NCI-H748 (cell line): ENCODE data around the gene WNT16.
"Not testable (repeated sequence)": the region's sequence is repeated elsewhere in the genome, so short reads cannot be mapped to it uniquely, and the experiment has no call there.

ENCODE experiments used
- DNase-seq: peaks from one replicate; lab custom pipeline; 2025; ENCODE audit not compliant: unreplicated experiment; lab: John Stamatoyannopoulos, UW

WNT16 gene, protein sequence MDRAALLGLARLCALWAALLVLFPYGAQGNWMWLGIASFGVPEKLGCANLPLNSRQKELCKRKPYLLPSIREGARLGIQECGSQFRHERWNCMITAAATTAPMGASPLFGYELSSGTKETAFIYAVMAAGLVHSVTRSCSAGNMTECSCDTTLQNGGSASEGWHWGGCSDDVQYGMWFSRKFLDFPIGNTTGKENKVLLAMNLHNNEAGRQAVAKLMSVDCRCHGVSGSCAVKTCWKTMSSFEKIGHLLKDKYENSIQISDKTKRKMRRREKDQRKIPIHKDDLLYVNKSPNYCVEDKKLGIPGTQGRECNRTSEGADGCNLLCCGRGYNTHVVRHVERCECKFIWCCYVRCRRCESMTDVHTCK

DNA sequence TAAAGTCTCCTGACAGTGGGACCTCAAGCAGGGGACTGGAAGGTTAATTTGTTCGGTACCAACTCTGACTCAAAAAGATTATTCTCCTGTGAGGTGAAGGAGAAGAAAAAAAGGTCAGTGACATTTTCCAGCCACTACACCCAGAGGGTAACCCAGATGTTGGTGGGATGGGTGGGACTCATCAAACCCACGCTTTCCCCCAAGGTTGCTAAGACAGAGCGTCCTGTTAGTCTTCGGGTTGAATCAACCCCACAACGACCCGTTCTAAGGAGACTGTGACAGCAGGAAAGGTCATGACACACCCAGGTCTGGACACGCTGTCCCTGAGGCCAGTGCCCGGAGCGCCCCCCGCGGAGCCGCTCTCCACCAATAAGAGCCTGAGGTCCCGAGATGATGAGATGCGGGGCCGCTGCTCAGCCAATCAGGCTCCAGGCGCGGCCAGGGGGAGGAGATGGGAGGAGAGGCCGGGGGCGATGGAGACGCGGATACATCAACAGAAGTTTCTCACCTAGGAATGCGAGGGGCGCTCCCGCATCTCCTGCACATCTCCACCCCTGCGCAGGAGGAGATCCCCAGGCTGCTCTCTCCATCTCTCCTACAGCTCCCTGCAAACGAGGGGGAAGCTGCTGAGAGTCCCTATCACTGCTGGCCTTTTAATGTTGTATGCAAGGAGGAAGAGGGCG, at the start of gene WNT16:
TSS of gene WNT16 (plus strand) at position 493 of the 683 bp plus-strand sequence. CDS start 293 bp downstream, outside the sequence.
- DNase-seq: peak; percentile 57

DNA sequence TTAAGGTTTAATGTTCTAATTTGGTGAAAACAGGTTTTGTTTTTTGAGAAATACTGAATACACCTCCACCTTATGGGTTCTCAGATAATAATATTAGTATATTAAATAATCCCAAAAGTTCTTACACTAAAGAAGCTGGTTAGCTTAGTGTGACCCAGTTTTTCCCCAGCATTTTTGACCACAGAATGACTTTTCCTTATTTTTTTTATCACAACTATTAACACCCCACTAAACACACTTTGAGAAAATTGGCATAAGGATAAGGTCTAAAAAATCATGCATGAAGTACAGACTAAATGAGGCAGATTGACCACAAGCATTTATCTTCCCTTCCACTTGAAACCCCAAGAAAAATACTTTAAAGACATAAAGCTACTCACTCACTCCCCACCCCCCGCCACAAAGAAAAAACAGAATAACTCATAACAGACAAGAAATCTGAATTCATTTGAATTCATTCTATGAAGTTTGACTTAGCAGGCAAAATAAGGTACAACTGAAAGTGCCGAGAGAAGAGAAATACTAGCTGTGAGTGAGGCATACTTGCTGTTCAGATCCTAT, 49.7 kb upstream of the WNT16 start:
- no peak for DNase-seq

DNA sequence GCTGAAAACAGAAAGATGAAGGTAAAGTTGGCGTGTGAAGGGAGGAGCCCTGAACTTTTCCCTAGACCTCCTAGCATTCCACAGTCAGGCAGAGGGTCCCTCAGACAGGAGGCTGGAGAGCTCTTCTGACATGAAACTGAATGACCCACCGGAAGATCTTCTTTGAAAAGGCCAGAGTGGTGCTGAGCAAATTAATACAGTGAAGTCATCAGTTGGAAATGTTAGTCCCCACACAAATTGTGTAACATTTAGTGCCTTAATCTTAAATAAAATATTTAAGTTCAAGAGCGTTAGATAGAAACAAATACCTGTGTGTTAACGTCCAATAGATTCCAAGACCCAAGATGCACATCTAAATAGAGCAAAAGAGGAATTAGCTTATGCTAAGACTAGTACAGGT, 49.0 kb upstream of the WNT16 start:
- no peak for DNase-seq

DNA sequence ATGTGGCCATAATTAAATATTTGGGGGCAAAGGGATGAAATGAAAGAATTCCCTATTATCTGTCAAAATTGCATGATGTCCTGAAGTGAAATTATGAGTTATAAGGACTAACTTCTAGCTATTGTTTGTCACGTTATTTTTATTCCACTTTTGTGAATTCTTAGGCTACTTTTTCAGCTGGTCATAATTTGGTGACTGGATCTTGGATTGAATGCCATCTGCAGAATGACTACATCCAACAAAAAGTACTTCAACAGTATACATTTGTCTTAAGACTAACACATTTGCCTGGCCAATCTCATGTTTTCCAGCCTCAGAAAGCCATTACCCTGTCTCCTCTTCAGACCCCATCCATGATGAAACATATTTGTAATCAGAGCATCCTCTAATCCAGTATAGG, 48.1 kb upstream of the WNT16 start:
- DNase-seq: no peak

DNA sequence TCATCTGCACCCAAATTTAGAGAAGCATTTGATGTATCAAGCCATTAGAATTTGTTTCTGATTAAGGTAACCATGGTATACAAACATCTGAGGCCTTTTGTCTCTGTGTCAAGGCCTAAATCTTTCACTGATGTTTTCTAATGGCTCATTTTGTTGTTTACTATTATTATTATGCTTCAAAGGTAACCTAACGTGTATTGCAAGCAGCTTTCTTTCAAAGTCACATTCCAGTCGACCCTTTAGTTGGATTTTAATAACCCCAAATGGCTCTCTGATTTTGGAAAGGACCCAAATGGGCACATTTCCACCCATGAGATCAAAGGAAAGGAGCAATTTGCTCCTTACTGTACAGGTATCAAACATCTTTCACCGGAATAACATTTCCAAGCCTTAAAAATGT, 46.7 kb upstream of the WNT16 start:
- no peak for DNase-seq

DNA sequence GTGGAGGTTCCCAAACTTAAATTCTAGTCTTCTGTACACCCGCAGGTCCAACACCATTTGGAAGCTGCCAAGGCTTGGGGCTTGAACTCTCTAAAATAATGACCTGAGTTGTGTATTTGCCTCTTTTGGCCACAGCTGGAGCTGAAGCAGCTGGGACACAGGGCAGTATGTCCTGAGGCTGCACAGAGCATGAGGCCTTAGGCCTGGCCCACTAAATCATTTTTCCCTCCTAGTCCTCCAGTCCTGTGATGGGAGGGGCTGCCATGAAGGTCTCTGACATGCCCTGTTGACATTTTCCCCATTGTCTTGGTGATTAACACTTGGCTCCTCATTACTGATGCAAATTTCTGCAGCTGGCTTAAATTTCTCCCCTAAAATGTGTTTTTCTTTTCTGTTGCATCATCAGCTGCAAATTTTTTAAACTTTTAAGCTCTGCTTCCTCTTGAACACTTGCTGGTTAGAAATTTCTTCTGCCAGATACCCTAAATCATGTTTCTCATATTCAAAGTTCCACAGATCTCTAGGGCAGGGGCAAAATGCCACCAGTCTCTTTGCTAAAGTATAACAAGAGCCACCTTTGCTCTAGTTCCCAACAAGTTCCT, 43.6 kb upstream of the WNT16 start:
- no peak for DNase-seq

DNA sequence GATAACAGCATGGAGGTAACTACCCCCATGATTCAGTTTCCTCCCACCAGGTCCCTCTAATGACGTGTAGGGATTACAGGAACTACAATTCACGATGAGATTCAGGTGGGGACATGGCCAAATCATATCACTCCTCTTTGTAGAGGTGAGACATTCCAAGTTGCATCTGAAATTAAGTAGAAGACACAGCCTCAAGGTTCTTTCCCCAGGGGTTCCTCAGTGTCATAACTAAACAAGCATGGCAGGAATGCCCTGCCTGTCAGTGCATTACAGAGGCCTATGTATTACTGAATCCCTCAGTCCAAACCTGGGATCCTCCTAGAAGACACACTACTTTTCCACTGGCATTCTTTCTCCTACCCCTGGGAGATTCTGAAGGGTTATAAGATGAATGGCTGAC, 42.6 kb upstream of the WNT16 start:
- DNase-seq: no peak

DNA sequence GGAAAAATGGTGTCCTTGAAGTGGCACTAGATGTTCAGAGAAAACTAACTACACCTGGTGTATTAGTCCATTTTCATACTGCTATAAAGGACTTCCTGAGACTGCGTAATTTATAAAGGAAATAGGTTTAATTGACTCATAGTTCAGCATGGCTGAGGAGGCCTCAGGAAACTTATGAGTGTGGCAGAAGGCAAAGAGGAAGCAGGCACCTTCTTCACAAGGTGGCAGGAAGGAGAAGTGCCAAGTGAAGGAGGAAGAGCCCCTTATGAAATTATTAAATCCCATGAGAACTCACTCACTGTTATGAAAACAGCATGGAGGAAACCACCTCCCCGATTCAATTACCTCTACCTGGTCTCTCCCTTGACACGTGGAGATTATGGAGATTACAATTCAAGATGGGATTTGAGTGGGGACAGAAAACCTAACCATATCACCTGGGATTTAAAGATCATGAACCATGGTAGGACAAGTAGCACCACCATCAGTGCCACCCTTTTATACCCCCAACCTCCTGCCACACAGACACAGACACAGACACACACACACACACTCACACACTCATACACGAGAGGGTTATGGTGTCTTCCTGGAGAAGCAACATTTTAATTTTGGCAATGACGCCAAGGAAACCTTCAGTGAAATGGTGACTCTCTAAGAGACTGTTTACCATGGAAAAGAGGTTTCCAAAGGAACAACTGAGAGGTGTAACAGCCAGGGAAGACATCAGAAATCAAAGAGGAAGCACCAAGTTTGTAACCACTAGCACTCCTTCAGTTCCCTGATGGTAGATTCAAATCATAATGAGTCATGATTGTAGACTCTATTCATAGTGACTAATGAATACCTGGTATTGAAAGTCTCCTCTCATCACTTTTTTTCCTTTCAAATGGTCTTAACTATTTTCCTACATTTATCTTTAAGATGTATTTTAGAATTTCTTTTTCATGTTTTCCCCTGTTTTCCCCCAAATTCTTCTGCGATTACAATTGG, 41.8 kb upstream of the WNT16 start:
- DNase-seq: no peak

DNA sequence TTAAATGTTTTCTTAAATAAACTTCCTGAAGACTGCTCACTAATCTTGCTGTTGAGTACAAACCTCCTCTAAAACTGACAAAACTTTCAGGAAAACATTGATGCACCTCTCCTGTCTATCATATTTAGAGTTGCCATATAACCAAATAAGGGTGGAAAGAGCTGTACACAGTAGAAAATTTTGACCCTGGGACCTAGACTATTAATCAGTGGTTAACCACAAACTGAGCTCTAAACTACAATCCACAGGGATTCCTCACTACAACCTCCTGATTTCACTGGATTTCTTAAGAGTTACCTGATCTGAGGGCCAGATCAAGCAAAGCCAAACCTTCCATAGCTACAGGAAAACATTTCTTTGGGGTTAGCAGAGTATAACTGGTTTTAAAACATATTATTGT, 39.9 kb upstream of the WNT16 start:
- DNase-seq: no peak

DNA sequence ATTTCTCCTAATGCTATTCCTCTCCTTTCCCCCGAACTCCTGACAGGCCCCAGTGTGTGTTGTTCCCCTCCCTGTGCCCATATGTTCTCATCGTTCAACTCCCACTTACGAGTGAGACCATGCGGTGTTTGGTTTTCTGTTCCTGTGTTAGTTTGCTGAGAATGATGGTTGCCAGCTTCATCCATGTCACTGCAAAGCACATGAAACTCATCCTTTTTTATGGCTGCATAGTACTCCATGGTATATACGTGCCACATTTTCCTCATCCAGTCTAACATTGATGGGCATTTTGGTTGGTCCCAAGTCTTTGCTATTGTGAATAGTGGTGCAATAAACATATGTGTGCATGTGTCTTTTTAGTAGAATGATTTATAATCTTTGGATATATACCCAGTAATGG, 38.9 kb upstream of the WNT16 start:
- DNase-seq: not testable (repeated sequence)

DNA sequence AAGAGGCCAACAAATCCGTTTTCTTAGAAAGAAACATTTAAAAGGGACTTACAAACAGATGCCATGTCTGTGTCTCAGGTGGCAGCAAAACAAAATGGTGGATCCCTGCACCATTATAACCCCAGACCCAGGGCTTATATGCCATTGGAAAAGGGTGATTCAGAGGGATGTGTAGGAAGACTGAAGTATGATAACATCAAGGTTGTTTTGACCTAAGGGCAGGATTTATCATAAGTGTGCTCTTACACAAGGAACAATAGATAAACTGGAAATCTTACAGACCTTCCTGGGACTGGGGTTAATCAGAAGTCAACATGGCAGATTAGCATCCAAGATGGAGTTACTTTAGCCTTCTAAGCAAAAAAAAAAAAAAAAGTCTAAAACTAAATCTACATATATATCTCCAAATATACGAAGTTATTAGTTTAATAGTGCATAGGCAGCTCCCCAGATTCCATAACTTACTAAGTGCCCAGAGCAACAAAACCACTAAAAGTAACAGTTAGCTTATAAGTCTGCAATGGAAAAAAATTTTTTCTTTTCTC, 34.3 kb upstream of the WNT16 start:
- DNase-seq: no peak

DNA sequence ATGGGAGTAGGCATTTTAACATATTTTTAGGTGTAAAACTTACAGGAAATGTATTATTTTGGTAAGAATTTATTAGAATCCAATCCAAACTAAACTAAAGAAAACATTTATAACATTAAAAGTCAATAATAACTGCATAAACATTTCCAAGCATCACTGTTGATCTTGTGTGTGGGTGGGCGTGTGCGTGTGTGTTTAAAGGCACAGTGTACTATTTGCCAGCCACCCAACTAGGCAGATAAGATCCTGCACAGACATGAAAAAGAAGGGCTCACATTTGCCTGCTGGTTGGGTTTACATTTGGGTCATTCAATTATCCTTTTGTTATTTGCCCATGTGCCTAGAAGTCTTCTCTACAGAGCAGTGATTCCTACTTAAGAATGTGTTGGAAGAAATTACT, 31.0 kb upstream of the WNT16 start:
- no peak for DNase-seq

DNA sequence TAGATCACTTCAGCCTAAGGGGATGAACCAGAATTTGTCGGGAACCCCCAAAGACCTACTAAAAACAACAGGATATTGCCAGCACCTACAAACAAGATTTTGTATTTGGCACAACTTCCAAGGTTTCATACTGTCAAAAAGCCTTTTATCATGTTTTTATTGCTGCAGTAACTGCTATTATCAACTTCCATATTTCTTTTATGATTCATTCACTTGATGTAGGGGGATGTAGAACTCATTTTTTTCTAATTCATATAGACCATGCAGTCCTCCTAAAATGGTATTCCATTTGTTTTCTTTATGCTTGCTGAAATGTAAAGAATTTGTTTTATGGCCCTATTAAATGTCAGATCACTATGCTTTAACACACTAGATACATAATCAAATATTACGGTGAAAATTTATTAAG, 30.0 kb upstream of the WNT16 start:
- DNase-seq: no peak

DNA sequence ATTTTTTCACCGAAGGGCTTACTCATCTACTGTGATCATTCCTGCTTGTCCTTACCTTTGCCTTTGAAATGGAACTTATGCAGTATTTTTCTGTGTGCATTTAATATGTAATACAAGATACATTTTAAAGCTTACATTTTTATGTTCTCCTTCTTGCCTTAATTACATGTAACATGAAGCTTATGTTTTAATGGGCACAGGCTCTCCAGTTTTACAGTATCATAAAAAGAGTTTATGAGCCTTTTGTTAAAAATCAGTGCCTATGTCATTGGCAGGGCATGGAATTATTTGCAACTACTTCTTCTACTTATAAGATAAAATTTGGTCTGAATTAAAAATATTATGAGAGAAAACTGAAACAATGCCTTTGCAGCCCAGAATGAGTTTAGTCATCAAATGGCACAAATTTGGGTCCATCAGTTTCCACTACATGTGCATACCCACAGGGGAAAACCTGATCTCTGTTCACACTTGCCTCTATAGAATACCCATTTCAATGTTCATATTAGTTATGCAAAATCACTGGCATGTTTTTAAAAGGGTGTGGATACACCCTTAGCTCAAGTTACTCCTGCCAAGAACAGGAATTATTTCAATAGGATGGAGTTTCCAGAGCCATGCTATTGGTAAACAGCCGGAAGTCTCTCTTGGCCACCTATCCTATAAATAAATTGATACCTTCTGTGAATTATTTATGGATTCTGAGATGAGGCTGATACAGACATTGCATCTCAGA, 27.9 kb upstream of the WNT16 start:
- no peak for DNase-seq

DNA sequence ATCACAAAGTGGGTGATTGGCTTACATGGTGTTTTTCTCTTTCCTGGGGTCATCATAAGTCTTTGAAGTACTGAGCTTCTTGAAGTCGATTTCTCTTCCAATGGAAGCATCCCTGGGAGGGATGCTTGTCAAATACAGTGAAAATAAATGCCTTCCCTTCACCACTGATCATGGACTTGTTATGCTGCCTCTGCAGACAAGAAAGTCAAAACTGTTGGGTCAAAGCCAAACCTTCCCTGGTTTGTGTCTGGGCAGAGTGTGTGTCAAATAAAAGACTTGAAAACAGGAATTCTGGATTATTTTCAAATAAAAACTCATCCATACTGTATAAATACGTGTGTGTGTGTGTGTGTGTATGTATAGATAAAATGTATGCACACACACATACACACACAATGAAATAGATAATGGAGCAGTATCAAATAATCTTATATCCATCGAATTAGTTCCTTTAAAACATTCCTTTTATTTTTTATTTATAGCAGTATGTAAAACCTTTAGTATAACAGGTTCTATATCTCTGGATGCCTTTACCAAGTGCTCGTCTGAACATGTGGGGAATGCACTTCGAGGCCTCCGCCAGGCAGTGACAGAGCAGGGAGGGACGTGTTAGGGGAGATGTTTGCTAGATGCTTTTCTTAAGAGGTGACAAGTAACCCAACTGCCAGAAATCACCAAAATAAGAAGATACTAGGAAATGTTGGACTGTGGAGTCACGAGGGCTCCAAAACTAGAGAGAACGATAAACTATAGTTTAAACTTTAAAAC, 27.2 kb upstream of the WNT16 start:
- DNase-seq: no peak

DNA sequence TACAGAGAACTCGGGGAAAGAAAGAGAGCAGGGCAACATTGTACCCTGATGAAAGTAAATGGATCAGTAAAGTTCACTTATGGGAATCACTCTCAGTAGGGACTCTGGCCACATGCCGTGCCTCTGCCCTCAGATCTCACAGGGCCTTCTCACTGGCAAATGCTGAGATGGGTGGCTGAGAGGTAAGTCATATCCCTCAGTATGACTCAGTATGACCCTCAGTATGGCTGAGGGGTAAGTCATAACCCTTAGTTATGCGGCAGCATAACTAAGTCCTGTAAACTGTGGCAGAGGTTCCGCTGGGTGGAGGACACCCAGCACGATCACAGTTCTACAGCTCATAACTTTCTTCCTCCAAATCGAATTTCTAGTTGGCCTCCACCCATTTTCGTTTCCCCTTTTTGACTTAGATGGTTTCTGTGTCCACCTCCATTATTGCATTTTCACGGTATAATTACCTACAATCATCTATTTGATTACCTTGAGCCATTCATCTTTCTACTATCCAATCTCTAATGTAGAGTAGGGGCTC, 26.5 kb upstream of the WNT16 start:
- peak; percentile 14 for DNase-seq

DNA sequence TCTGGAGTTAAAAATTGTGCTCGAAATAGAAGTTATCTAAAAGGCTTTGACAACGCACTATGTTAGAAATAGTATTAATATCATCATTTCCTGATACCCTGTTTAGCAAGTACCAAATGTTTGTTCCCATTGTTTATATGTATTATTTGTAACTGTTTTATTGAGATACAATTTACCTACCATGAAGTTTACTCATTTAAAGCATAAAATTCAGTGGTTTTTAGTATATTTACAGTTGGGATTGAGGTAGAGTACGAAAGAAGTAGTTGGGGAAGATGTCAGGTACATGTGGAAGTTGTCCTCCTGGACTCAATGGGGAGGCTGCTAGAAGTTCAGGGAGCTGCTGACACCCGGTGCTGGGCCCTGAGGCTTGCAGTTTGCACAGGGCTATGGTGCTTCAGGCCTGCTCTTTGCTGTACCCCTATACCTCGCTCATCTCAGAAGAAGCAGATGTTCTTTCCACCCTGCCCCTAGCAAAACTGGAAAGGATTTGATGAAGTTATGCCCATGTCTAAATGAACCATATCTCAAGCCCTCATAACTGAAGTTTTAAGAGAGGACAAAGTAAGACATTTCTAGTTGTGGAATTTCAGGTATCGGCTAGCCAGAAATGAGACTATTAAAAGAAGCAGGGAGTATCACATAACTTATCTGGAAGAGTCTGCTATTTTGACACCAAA, 25.2 kb upstream of the WNT16 start:
- DNase-seq: no peak

DNA sequence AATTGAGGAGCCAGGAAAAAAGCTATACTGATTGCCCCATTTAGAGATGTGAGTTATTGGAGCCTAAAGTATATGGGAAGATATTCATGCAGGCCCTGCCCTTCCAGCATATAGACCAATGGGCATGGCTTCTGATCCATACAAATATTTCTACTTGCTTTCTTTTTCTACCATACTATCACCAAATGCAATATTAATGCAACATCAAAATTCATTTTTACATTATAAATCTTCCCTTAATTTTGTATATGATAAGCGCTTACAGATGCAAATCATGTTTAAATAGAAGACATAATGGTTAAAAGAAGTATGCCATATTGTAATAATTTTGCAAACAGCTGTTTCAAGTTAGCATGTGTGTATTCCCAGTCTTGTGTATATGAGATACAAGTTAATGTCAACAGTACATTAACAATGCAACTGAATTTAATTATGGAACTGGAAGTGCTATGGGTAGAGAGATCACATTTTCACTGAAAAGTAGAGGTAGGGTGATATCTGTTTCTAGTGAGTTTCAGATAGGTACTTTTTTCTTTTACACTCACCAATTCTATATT, 24.6 kb upstream of the WNT16 start:
- DNase-seq: no peak
